GM19035 (cell line): ENCODE measurements around the gene AGPAT1.
"Not testable (repeated sequence)": the region's sequence is repeated elsewhere in the genome, so short reads cannot be mapped to it uniquely, and the experiment has no call there.

Experiments
- ATAC-seq: cut with Tn5 transposase; IDR thresholded peaks from one replicate; pipeline ENCODE4 v1.9.1; 2021; ENCODE audit not compliant: unreplicated experiment

The AGPAT1 gene

DNA sequence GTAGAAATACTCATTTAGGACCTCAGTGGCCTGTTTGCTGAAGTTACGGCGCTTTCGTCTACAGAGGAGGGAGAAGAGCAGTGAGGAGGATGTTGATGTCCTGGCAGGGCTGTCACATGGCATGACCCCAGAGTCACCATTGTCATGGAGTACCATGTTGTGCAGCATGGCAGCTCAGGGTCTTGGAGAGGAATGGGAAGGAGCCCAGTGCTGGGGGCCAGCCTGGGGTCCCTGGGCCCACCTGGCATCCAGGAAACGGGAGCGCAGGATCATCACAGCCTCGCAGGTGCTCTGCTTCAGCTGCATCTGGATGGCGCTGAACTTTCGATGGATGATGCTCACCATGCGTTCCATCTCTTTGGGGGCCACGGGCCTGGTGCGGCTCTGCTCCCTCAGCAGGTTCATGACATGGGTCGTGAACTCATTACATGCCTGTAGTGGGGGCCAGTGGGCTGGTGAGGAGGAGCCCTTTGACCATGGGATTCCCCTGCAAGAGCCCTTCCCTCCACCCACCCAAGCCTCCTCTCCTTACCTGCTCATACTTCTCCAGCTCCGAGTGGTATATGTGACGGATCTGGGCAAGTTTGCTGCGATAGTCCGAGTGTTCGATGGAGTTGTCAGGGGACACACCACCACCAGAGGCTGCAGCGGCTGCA lies 12.0 kb upstream of the AGPAT1 start:
- ATAC-seq: not testable (repeated sequence)

DNA sequence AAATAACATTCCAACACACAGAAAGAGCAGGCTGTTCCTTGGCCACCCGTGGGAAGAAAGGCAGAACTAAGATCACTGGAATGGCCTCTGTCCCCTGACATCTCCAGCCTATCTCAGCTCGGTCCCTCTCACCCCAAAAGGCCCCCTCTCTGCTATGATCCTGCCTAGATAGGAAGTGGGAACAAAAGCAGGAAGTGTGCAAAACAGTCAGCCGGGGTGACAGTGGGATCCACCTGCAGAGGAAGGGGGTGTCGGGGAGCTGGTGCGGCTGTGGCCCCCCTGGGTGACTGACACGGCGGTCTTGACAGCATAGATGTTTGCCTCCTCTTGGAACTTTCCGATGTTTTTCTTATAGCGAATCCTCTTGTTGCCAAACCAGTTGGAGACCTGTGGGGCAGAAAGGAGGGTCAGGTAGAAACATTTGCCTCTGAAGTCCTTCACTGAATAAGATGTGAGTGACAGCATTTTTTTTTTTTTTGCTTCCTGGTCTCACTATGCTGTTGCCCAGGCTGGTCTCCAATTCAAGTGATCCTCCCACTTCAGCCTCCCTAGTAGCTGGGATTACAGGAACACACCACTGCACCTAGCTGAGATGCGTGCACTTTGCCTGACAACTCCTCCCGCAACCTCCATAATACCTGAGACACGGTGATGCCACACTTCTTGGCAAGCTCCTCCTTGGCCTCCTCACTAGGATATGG lies 11.3 kb upstream of the AGPAT1 start:
- ATAC-seq: no peak

DNA sequence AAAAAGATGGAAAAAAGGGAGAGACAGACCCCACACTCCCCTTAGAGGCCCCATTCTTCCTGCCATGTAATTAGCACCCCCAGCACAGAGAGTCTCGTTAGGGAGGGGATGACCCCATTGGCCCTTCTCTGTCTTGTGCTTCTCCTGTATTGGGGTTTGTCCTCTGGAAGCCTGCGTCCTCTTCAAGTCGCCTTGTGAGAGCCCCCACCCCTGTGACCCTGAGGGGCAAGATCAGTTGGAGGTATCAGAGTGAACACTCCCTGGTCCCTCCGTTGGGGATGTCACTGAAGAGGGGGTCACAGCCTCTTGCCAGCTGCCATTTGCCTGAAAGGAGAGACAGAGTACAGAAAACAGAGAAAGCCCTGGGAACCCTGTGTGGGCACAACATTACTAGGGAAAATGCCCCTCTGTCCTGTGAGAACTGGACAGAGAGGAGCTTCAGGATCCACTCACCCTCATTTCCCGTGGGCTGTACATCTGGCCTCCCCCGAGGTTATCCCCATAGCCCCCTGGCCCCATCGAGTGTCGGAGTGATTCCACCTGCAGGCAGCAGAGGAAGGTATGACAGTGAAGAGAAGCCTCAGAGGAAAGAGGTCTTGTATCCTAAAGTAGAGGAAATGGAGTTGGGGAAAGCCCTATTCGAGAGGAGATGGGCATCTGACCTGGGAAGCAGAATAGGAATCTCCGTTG lies 10.4 kb upstream of the AGPAT1 start:
- not testable (repeated sequence) for ATAC-seq

DNA sequence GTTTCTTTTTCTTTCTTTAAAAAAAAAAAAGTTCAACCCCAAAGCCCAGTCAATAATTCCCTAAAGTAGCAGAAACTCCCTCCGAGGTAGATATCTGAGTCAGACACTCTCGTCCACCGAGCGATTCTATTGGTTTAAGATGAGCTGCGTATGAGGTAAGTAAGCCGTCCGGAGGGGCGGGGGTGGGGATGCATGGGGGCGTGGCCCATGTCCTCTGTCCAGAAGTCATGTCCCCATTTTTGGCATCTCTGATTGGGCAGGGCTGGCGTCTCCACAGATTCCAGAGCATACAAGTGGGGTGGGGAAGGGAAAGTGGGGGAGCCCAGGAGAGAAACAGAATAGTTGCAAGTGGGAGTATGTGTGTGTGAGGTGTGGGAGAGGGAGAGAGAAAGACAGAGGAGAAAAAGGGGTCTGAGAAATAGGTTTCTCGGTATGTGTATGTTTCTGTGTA lies 9.8 kb upstream of the AGPAT1 start:
- not testable (repeated sequence) for ATAC-seq

DNA sequence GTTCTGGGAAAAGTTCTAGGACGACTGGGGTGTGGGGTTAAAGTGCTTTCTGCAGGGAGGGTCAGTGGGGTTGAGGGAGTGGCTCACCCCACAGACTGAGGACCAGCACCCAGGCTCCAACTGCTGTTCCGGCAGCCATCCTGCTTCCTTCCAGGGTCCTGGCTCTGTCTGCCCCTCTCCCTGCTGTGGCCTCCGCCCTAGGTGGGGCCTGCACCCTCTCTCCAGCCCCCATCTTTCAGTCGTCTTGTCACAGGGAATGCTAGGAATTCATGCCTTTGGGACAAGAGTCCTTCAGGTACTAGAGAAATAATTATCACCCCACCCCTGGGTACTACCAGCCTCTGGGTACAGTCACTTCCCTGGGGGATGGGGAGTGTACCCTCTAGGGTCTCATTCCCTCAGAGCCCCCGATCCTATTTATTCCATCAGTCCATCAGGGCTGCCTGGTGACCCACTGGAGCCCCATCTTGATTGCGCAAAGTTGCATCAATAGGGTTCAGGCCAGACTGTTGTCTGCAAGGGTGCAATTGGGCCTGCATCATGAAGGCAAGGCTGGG lies 8.3 kb upstream of the AGPAT1 start, which contains the start of gene AGER:
Gene AGER, minus strand, starts transcription at position 170 of the 557 bp plus-strand sequence. Its CDS starts 31 bp downstream, at position 139.
- ATAC-seq: no peak

DNA sequence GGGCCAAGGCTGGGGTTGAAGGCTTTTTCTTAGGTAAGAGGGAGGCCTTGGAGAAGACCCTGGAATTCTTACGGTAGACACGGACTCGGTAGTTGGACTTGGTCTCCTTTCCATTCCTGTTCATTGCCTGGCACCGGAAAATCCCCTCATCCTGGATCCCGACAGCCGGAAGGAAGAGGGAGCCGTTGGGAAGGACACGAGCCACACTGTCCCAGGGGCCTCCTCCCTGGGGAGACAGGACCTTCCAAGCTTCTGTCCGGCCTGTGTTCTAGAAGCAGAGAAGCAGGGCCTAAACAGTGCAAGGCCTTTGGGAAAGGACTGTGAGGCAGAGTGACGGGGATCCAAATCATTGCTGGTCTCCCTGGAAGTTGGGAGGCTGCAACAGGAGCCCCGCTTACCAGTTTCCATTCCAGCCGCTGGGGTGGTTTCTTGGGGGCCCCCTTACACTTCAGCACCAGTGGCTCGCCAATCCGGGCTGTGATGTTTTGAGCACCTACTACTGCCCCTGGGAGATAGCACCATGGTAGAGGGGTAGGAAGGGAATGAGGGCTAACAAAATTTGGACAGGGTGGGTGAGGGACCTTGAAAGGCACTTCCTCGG lies 7.7 kb upstream of the AGPAT1 start:
- ATAC-seq: no peak

DNA sequence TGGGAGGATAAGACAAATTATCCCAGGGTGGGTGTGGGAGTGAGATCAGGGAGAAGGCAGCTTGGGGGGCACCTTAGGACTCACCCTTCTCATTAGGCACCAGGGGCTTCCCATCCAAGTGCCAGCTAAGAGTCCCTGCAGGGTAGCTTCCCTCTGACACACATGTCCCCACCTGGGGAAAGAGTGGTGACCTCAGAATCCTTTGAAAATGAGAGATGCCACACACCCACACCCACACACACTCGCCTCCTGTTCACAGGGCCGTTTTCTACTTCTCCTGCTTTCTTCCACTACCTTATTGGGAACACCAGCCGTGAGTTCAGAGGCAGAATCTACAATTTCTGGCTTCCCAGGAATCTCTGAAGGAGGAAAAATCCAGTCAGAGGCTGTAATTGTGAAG lies 7.1 kb upstream of the AGPAT1 start:
- no peak for ATAC-seq

DNA sequence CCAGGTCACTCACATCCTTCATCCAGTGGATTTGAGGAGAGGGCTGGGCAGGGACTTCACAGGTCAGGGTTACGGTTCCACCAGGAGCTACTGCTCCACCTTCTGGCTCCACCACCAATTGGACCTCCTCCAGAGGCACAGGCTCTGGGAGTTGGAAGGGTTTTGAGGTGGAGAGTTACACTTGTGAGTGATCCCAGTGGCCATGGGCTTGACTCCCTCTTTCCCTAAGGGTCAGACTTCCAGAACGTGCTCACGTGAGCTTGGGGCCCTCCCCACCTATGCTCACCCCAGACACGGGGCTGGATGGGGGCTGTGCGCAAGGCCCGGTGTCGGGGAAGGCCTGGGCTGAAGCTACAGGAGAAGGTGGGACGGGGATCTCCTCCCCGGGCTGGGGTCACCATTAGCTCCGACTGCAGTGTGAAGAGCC lies 6.7 kb upstream of the AGPAT1 start:
- no peak for ATAC-seq

DNA sequence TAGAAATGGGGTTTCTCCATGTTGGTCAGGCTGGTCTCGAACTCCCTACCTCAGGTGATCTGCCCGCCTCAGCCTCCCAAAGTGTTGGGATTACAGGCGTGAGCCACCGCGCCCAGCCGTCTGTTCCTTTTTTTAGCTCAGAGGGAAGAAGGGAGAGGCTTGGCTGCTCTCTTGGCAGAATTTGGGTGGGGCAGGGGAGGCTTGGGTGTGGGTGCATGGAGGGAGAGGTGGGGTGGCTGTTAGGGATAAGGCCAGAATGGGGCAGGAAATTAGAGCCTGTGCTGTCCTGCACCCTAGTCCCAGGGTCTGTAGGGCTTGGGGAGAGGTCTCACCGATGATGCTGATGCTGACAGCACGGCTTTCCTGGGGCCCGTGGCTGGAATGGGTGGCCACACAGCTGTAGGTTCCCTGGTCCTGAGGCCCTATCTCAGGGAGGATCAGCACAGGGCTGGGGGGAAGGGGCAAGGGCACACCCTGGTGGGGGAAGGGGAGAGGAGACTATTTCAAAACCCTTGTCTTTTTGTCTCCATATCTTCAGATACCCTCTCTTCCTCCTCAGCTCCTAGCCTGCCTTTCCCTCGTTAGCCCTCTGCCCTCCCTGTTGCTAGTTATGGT lies 6.1 kb upstream of the AGPAT1 start:
- ATAC-seq: no peak

DNA sequence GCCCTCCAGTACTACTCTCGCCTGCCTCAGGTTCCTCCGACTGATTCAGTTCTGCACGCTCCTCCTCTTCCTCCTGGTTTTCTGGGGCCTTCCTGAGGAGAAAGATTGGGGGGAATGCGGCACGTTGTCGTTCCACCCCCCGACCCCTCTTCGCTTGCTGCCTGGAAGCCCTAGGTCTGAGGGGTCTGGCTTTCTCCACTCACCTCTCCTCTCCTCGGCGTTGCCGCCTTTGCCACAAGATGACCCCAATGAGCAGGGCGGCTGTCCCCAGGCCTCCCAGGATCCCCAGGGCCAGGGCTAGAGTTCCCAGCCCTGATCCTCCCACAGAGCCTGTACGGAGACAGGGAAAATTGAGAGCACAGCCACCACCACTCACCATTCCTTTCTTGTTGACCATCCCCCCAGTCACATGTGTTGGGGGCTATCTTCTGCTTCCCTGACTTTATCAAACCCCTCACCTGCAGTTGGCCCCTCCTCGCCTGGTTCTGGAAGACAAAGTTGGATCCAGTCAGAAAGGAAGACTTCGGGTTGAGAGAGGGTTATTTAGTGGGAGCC lies 5.3 kb upstream of the AGPAT1 start:
- no peak for ATAC-seq

DNA sequence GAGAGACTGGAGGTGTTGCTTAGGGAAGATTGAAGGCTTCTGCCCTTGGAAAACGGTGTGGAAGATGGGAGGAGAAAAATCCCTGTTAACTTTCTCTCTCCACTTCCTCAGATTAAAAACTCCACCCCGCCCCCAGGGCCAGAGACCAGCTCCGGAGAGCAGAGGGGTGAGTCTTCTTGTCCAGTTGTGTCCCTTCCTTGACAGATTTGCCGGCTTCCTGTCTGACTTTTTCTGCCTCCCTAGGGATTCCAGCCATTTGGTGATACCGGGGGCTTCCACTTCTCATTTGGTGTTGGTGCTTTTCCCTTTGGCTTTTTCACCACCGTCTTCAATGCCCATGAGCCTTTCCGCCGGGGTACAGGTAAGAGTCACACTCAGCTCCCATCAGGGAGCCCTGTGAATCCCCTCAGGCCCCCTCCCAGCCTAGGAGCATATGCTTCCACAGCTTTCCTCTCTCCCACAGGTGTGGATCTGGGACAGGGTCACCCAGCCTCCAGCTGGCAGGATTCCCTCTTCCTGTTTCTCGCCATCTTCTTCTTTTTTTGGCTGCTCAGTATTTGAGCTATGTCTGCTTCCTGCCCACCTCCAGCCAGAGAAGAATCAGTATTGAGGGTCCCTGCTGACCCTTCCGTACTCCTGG lies 4.0 kb upstream of the AGPAT1 start:
- ATAC-seq: no peak

DNA sequence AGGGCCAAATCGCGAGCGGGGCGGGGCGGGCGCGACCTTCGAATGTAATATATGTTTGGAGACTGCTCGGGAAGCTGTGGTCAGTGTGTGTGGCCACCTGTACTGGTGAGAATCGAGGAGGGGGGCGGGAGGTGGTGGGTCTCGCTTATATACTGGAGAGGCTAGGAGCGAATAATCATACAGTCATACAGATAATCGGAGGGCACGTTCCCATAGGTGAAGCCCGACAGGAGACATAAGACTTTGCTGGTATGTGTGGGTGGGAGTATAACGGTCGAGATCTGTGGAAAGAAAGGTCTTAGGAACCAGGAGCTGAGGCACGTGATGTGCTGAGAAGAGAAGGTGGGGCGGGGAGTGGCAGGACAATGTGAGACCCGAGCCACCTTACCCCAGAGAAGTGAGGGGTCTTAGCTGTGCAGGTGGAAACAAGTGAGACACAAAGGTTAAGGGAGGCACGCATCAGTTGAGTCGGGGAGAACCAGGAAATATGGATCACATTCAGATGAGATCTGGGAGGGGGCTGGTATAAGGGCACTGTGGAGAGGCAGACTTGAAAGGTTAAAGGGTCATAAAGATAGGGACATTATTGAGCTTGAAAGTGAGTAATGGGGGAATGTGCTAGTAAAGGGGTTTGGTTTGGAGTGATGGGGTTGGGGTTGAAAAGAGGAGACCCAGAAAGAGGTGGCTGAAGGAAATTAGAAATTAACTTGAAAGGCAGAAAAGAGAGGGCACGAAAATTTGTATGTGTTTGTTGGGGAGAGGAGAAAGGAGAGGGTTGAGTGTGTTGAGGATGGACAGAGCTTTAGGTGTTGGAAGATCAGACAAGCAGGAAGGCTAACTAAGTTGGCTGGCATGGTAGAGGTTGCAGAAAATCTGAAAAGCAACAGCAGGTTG lies 2.9 kb upstream of the AGPAT1 start:
- no peak for ATAC-seq

DNA sequence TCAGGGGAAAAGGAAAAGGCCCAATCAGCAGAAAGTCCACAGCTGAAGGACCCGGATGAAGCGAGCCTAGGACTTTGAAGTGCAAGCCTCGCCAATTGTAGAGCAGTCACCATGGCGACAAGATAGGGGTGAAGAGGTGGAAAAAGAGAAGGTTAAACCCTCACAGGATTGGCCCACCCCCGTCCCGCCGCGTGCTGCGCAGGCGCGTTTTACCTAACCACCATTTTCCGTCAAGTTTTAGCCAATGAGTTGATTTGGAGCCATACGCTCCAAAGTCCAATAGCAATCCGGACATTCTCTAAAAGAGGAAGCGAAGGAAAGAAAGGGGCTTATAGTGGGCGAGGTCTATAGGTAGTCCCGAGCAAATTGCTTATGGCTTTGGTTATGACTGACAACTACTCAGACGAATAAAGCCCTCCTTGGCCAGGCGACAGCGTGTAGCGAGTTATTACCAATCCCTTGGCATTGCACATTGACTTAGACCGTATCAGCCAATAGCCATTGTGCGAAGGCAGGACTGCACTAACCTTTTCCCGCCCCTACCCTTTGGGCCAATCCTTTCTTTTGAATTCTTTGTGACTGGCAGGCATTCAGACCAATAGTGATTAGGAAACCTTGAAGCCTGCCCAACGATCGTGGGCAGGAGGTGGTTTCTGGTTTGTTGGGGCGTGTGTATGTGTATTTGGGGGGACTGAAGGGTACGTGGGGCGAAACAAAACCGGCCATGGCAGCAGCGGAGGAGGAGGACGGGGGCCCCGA lies 2.1 kb upstream of the AGPAT1 start, which contains the start of gene RNF5:
Gene RNF5, plus strand, starts transcription at position 618 of the 759 bp plus-strand sequence. Its CDS starts 107 bp downstream, at position 725.
- ATAC-seq: peak; percentile 78

DNA sequence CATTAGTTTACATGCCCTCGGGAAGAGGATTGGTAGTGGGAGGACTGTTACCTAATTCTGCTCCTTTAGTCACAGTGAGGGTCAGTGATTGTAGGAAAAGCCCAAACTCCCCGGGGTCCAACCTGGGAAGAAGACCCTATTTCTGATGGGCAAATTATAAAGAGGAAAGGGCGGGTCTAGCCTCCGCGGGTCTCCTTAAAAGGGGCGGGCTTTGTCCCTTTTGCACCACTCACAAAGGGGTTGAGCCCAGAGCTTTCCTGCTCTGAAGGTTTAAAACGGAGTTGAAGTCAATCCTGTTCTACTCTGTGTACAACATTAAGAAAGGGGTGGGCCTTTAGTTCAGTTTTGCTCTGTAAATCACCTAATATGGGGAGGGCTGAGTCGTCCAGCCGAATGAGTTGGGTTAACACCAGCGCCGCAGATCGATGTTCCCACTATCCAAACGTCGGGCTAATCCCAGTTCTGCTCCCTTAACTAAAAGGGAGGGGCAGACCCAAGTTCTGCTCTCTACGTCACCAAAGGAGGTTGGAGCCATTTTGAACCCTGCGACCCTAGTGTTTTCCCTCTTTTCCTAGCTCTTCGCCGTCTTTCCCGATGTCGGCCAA lies 1.4 kb upstream of the AGPAT1 start:
- ATAC-seq: peak; percentile 0

DNA sequence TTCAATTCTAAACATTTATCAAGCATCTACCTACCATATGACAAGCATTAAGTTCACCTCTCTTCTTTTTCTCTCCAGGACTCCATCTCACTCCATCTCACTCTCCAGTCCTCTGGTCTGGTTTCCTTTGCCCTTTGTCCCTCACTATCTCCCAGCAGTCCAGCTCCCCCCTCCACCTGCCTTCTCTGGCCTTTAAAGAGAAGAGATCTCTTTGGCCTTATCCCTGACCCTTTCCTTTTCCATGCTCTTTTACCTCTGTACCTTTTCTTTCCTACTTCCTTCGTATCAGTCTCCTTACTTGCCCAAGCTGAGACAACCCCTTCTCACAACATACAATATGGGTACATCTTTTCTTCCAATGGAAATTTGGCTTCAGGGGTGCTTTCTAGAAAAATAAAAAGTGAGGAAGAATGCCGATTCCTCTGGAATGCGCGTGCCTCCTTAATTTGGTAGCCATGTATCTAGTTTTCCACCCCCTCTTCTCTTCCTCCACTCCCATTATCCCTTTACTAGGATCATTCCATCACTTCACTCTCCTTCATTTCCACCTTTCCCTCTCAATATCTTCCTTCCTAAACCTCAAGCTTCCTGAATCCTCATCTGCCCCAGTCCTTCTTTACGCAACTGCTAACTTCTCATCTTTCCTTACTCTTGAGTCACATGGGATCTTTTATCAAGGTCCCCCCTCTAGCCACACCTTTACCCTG lies 745 bp upstream of the AGPAT1 start:
- ATAC-seq: no peak

DNA sequence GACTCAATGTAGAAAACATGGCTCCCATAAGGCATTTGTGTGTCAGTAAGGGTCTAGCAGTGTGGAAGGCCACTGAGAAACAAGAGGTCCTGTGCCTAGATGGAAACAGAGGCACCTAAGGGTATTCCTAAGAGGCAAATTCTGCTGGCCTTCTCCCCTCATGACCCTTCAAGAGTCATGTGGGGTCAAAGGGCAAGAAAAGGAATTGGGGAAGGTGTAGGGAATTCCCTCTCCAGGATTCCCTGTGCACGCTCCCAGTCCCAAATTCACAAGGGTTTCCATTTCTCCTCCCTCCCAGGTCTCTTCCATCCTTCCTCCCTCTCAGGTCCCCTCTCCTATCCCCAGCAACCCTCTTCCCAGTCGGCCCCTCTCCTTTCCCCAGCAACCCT lies 568 bp downstream of the AGPAT1 start:
- ATAC-seq: no peak

DNA sequence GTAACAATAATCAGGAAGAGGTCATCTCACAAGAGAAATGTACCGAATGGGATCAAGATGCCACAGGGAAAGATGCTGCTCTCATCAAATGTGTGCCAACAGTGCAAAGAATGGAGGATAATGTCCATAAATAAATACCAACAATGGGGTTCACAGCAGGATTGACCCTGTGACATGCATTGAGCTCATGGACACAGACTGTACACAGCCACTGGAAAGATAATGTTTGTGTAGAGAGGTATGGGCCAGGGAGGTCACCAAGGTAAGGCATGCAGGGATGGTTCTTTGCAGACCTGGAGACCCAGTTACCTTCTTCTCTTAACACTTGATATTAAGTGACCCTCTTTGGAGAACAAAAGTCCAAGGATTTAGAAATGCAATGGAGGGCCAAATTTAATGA lies 1.5 kb downstream of the AGPAT1 start:
- no peak for ATAC-seq
